ENCODE results near the gene LIN9.

Gene LIN9

GRCh38 chr1:226308166-226308722, 720 bp downstream of the LIN9 start:
- Histone ChIP-seq H3F3A (ENCODE audit: control insufficient read depth, insufficient read depth) (peaks cover 5% of the 10 kb centered on the region; the same call in 1 of the 2 replicates), H3K4me2 (ENCODE audit: low read length) (peak overlapping the region; percentile 79), H3K27me3 (ENCODE audit: control insufficient read depth, low read length) (no peaks in the 10 kb centered on the region), H3K79me2 (ENCODE audit: control insufficient read depth, low read length) (peaks cover 57% of the 10 kb centered on the region), H3K36me3 (ENCODE audit: control insufficient read depth, low read length) (peaks cover 27% of the 10 kb centered on the region), H3K9me2 (replicated peaks; ENCODE audit: control insufficient read depth, low read length) (no peaks in the 10 kb centered on the region), H3K27ac (ENCODE audit: low read depth, low read length) (peak overlapping the region; percentile 80), H3K4me3 (ENCODE audit: low read length) (peak overlapping the region; percentile 99), H4K20me1 (ENCODE audit: control insufficient read depth, insufficient read depth, low read depth, low read length) (0 out of 2 replicates have a peak, but pooled peaks cover 6% of the 10 kb centered on the region), H3K9me3 (ENCODE audit: control insufficient read depth, insufficient read depth, low read length) (no peaks in the 10 kb centered on the region), H3K4me1 (ENCODE audit: control insufficient read depth, low read length) (peaks cover 38% of the 10 kb centered on the region)
- TF ChIP-seq EZH2phosphoT487 (IDR thresholded peaks at IDR 0.05; ENCODE audit: borderline replicate concordance, low read length) (no peak), CTCF (IDR thresholded peaks at IDR 0.05; ENCODE audit: low read depth, low read length, poor library complexity, severe bottlenecking) (no peak)

- no peaks in the 10 kb centered on the region for H3K9me3 ChIP-seq (ENCODE audit: control insufficient read depth, insufficient read depth, low read length)
- no peak overlapping the region for H3K27ac ChIP-seq (ENCODE audit: low read depth, low read length)
- peaks cover 41% of the 10 kb centered on the region for H3K4me1 ChIP-seq (ENCODE audit: control insufficient read depth, low read length)
These were observed 2.5 kb downstream of the LIN9 start for GRCh38 chr1:226306425-226306824.

GRCh38 chr1:226305184-226305583, 3.8 kb downstream of the LIN9 start:
- no peaks in the 10 kb centered on the region for H3K27me3 ChIP-seq (ENCODE audit: control insufficient read depth, low read length)
- no peak for TF ChIP-seq CTCF (IDR thresholded peaks at IDR 0.05; ENCODE audit: low read depth, low read length, poor library complexity, severe bottlenecking)
- no peak for TF ChIP-seq EZH2phosphoT487 (IDR thresholded peaks at IDR 0.05; ENCODE audit: borderline replicate concordance, low read length)

More at GRCh38 chr1:226306425-226306824, 2.5 kb downstream of the LIN9 start:
- H4K20me1 ChIP-seq (ENCODE audit: control insufficient read depth, insufficient read depth, low read depth, low read length), result 0 out of 2 replicates have a peak, but pooled peaks cover 10% of the 10 kb centered on the region
- H3K4me2 ChIP-seq (ENCODE audit: low read length), result peak overlapping the region; percentile 79; the same call in 1 of the 2 replicates
- no peaks in the 10 kb centered on the region for H3K9me2 ChIP-seq (replicated peaks; ENCODE audit: control insufficient read depth, low read length)
- H3K79me2 ChIP-seq (ENCODE audit: control insufficient read depth, low read length), result peaks cover 75% of the 10 kb centered on the region
- no peaks in the 10 kb centered on the region for H3K27me3 ChIP-seq (ENCODE audit: control insufficient read depth, low read length)
- no peak for TF ChIP-seq CTCF (IDR thresholded peaks at IDR 0.05; ENCODE audit: low read depth, low read length, poor library complexity, severe bottlenecking)
- no peak for TF ChIP-seq EZH2phosphoT487 (IDR thresholded peaks at IDR 0.05; ENCODE audit: borderline replicate concordance, low read length)
- H3K36me3 ChIP-seq (ENCODE audit: control insufficient read depth, low read length), result peaks cover 28% of the 10 kb centered on the region
- H3K4me3 ChIP-seq (ENCODE audit: low read length), result no peak overlapping the region
- peaks cover 7% of the 10 kb centered on the region; the same call in 1 of the 2 replicates for H3F3A ChIP-seq (ENCODE audit: control insufficient read depth, insufficient read depth)

More at GRCh38 chr1:226305184-226305583, 3.8 kb downstream of the LIN9 start:
- H3K79me2 ChIP-seq (ENCODE audit: control insufficient read depth, low read length), result peaks cover 86% of the 10 kb centered on the region
- H3K36me3 ChIP-seq (ENCODE audit: control insufficient read depth, low read length), result peaks cover 39% of the 10 kb centered on the region
- H3K4me1 ChIP-seq (ENCODE audit: control insufficient read depth, low read length), result peaks cover 36% of the 10 kb centered on the region
- 0 out of 2 replicates have a peak, but pooled peaks cover 2% of the 10 kb centered on the region for H3F3A ChIP-seq (ENCODE audit: control insufficient read depth, insufficient read depth)
- no peak overlapping the region for H3K27ac ChIP-seq (ENCODE audit: low read depth, low read length)
- no peaks in the 10 kb centered on the region for H3K9me3 ChIP-seq (ENCODE audit: control insufficient read depth, insufficient read depth, low read length)
- H3K4me3 ChIP-seq (ENCODE audit: low read length), result no peak overlapping the region
- no peaks in the 10 kb centered on the region for H3K9me2 ChIP-seq (replicated peaks; ENCODE audit: control insufficient read depth, low read length)
- H4K20me1 ChIP-seq (ENCODE audit: control insufficient read depth, insufficient read depth, low read depth, low read length), result 0 out of 2 replicates have a peak, but pooled peaks cover 10% of the 10 kb centered on the region
- no peak overlapping the region for H3K4me2 ChIP-seq (ENCODE audit: low read length)
